GM10248 (cell line): ENCODE results near the gene CEACAM18.

Experiments
- CTCF ChIA-PET: fragments of 300-600 bp; sonication (Branson Sonifier 250); formaldehyde crosslinking; extraction: SDS; loops from one replicate; lab custom pipeline; 2021; ENCODE audit warnings: antibody characterized with exemption; lab: Yijun Ruan, JAX
- POLR2A ChIA-PET: fragments of 350-650 bp; sonication (Branson Sonifier 250); formaldehyde crosslinking; extraction: SDS; loops from one replicate; lab custom pipeline; 2020; ENCODE audit warnings: antibody characterized with exemption; lab: Yijun Ruan, JAX
- DNase-seq: peaks from one replicate; pipeline ENCODE4 v3.0.0; 2012; ENCODE audit errors: extremely low spot score
- TF ChIP-seq, protein P1 (sequence below): IDR thresholded peaks from 2 replicates; pipeline ENCODE4 v1.5.1; 2012; ENCODE audit warnings: mild to moderate bottlenecking, low read depth; ENCODE audit errors: extremely low read depth, missing control alignments, control extremely low read depth

CEACAM18 gene

DNA sequence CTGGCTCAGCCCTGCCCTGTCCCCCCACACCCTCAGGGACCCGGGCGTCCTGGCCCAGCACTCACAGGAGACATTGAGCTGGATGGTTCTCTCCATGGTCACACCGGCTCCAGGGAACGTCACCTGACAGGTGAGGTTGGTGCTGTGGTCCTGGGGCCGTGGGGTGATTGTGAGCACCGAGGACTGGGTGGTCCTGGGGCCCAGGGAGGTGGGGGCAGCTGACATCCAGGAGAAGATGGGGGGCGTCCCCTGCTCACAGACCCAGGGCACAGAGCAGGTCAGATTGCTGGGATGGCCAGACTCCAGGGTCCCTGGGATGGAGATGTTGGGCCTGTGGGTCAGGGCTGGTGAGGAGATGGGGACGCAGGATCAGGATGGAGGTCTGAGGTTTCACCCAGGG lies 52.3 kb downstream of the CEACAM18 start:
- TF ChIP-seq, protein P1, sequence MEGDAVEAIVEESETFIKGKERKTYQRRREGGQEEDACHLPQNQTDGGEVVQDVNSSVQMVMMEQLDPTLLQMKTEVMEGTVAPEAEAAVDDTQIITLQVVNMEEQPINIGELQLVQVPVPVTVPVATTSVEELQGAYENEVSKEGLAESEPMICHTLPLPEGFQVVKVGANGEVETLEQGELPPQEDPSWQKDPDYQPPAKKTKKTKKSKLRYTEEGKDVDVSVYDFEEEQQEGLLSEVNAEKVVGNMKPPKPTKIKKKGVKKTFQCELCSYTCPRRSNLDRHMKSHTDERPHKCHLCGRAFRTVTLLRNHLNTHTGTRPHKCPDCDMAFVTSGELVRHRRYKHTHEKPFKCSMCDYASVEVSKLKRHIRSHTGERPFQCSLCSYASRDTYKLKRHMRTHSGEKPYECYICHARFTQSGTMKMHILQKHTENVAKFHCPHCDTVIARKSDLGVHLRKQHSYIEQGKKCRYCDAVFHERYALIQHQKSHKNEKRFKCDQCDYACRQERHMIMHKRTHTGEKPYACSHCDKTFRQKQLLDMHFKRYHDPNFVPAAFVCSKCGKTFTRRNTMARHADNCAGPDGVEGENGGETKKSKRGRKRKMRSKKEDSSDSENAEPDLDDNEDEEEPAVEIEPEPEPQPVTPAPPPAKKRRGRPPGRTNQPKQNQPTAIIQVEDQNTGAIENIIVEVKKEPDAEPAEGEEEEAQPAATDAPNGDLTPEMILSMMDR, result no peak
- DNase-seq, result no peak
- ChIA-PET POLR2A (no interaction called here), CTCF (interaction anchor here (1.0 to 9.6 kb wide), 4 partner anchors 8 to 131 kb away, joined by 3 to 60 read pairs (median 6); no protein-coding TSS in a partner anchor)

DNA sequence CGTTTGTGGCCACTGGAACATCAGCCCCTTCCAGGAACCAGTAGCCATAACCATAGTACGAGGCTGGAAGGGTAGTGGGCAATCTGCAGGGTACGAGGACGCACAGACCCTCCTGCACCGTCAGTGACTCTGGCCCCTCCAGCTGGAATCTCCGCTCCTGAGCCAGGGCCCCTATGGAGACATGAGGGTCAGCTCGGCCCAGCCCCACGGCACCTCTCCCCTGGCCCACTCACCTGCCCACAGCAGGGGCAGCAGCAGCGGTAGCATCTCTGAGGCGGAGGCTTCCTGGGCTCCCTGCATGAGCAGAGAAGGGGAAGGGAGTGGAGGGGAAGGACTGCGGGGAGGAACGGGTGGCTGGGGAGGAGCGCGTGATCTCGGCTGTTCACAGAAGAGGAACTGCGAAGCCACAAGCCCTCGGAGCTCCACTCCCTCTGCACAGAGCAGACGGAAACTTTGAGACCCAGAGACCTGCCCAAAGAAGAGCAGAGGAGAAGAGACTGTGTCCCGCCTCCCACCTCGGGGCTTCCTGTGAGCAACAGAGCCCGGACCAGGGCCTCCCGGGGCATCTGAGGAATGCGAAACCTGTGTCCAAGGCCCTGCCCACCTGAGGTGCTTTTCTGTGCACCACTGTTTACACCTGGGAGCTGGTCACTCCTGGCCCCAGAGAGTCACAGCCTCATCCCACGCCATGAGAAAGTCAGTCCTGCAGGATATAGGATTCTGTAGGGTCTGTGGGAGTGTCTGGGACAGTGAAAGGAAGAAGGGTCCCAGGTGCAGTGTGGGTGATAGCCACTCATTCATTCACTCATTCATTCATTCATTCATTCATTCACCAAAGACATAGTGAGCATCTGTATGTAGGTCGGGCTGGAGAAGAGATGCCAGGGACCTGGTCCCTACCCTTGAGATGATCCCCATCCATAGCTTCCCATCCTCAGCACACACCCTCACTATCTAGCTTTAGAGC lies 53.3 kb downstream of the CEACAM18 start, which contains the start of gene SIGLEC6:
Gene SIGLEC6 (minus strand): TSS at position 322 of the 967 bp plus-strand sequence. CDS start 22 bp downstream, at position 300.
- CTCF ChIA-PET, result interaction anchor here (1.0 to 9.6 kb wide), 6 partner anchors 9 to 130 kb away, joined by 3 to 60 read pairs (median 4); no protein-coding TSS in a partner anchor
- TF ChIP-seq, protein P1, result no peak
- POLR2A ChIA-PET, result no interaction called here
- DNase-seq, result peak; percentile 81

DNA sequence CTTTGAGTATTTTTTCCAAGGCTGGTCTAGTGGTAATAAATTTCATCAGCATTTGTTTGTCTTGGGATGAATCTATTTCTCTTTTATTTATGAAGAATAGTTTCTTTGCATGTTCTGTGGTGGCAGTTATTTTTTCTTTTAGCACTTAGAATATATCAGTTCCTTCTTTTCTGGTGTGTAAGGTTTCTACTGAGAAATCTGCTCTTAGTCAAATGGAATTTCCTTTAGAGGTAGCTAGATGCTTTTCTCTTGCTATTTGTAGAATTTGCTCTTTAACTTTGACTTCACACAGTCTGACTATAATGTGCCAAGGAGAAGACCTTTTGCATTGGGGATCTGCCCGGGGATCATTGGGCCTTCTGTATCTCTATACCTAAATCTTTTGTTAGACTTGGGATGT lies 57.2 kb downstream of the CEACAM18 start:
- ChIA-PET CTCF (interaction anchor here (1.3 to 2.4 kb wide), 2 partner anchors 10 to 21 kb away, joined by 4 to 5 read pairs; no protein-coding TSS in a partner anchor), POLR2A (no interaction called here)
- TF ChIP-seq, protein P1, result no peak
- DNase-seq, result no peak

DNA sequence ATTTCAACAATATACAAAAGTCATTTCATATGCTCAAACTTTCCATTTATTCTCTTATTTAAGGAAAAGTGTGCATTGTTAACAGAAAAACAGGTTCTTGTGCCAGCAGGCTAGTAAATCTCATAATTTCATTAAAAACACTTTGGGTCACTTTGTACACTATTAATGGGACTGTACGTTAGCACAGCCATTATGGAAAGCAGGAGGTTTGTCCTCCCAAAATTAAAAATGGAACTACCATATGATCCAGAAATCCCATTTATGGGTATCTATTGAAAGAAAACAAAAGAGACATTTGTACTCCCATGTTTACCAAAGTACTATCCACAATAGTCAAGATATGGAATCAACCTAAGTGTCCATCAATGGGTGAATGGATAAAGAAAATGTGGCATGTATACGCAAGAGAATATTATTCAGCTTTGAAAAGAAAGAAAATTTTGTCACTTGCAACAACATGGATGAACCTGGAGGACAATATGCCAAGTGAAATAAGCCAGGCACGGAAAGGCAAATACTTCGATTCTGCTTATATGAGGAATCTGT lies 61.6 kb downstream of the CEACAM18 start:
- TF ChIP-seq, protein P1, result no peak
- POLR2A ChIA-PET, result no interaction called here
- DNase-seq, result no peak
- CTCF ChIA-PET, result interaction anchor here (1.3 to 1.5 kb wide), 2 partner anchors 12 to 26 kb away, joined by 3 to 4 read pairs; no protein-coding TSS in a partner anchor
